ENCODE results near the gene RAD51D. TPM values are rescaled to one million over a fixed set of nuclear protein-coding genes. Genes with fewer than 3 reads are reported as not detected.
A peak's percentile ranks its signal among the peaks of the same experiment; 100 is the strongest.
"Not testable (repeated sequence)": the region's sequence is repeated elsewhere in the genome, so short reads cannot be mapped to it uniquely, and the experiment has no call there.

Gene RAD51D
- total RNA-seq, 6 experiments from 2014 or later = 3.9 to 5.5 (median 4.3) TPM

DNA sequence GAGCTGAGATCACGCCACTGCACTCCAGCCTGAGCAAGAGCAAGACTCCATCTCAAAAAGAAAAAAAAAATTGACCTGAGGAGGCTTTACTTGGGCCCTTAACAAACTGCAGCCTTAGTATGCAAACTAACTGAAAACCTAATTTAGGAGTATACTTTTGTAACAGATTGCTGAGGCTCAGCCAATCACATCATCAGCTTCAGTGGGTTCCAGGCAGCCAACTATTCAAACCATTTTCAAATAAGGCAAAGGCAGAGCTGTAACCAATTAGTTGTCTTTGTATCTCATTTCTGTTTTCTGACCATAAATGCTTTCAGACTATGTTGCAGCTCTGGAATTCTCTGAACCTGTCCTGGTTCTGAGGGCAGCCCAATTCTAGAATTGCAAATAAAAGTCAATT lies 23.9 kb downstream of the RAD51D start:
- intact Hi-C loops (cut with DNase I) = loop anchor here in 1 of 2 donors (10.0 kb wide), 1 partner anchor 101 kb away; no protein-coding TSS in a partner anchor
- TF ChIP-seq, protein P1, sequence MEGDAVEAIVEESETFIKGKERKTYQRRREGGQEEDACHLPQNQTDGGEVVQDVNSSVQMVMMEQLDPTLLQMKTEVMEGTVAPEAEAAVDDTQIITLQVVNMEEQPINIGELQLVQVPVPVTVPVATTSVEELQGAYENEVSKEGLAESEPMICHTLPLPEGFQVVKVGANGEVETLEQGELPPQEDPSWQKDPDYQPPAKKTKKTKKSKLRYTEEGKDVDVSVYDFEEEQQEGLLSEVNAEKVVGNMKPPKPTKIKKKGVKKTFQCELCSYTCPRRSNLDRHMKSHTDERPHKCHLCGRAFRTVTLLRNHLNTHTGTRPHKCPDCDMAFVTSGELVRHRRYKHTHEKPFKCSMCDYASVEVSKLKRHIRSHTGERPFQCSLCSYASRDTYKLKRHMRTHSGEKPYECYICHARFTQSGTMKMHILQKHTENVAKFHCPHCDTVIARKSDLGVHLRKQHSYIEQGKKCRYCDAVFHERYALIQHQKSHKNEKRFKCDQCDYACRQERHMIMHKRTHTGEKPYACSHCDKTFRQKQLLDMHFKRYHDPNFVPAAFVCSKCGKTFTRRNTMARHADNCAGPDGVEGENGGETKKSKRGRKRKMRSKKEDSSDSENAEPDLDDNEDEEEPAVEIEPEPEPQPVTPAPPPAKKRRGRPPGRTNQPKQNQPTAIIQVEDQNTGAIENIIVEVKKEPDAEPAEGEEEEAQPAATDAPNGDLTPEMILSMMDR (IDR thresholded peaks at IDR 0.05) = no peak
- TF ChIP-seq POLR2A (IDR thresholded peaks at IDR 0.05) = no peak

GRCh38 chr17:35094902-35095301 lies 24.8 kb downstream of the RAD51D start:
- TF ChIP-seq, protein P1 (IDR thresholded peaks at IDR 0.05) = no peak
- TF ChIP-seq POLR2A (IDR thresholded peaks at IDR 0.05) = no peak
- peak in 1 of 4 donors; percentile 65 for ATAC-seq
- no peak overlapping the region for H3K27ac ChIP-seq
- no peaks in the 10 kb centered on the region for H3K27me3 ChIP-seq
- no peak for DNase-seq
- no peaks in the 10 kb centered on the region for H3K36me3 ChIP-seq
- no peak overlapping the region for H3K4me3 ChIP-seq
- H3K4me1 ChIP-seq = no peaks in the 10 kb centered on the region
- no CpG with 5 or more reads among the region's 2 CpGs for WGBS (ENCODE audit: insufficient coverage, low coverage, low lambda C conversion rate, missing lambda C conversion rate)
- intact Hi-C loops (cut with DNase I) = loop anchor here in 1 of 2 donors (10.0 kb wide), 1 partner anchor 100 kb away; no protein-coding TSS in a partner anchor
- H3K9me3 ChIP-seq = no peaks in the 10 kb centered on the region

More for the DNA sequence above, 23.9 kb downstream of the RAD51D start:
- Histone ChIP-seq H3K27ac (no peak overlapping the region), H3K27me3 (no peaks in the 10 kb centered on the region), H3K36me3 (peaks cover 0 to 3% (median 0%) of the 10 kb centered on the region in 4 donors), H3K4me3 (no peak overlapping the region), H3K9me3 (no peaks in the 10 kb centered on the region), H3K4me1 (no peaks in the 10 kb centered on the region)
- WGBS (ENCODE audit: insufficient coverage, low coverage, low lambda C conversion rate, missing lambda C conversion rate) = 100% methylated on average over 1 of the region's 1 CpG
- ATAC-seq (no peak), DNase-seq (no peak)

DNA sequence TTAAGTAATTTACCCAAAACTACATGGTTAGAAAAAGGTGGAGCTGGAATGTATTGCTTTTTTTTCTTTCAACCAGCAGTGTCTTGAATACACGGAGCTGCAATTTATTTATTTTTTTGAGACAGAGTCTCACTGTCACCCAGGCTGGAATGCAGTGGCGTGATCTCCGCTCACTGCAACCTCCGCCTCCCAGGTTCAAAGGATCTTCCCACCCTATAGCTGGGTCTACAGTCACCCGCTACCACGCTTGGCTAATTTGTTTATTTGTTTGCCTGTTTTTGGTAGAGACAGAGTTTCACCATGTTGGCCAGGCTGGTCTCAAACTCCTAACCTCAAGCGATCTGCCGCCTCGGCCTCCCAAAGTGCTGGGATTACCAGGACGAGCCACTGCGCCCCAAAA lies 29.0 kb downstream of the RAD51D start:
- not testable (repeated sequence) for H3K36me3 ChIP-seq, H3K27ac ChIP-seq, H3K4me3 ChIP-seq, DNase-seq, ATAC-seq, H3K27me3 ChIP-seq, H3K9me3 ChIP-seq
- WGBS (ENCODE audit: insufficient coverage, low coverage, low lambda C conversion rate, missing lambda C conversion rate) = 85% methylated on average over 11 of the region's 11 CpGs
- intact Hi-C loops (cut with DNase I) = loop anchor here in 1 of 2 donors (10.0 kb wide), 1 partner anchor 96 kb away; no protein-coding TSS in a partner anchor
- peaks cover 0 to 18% (median 5%) of the 10 kb centered on the region in 4 donors for H3K4me1 ChIP-seq

DNA sequence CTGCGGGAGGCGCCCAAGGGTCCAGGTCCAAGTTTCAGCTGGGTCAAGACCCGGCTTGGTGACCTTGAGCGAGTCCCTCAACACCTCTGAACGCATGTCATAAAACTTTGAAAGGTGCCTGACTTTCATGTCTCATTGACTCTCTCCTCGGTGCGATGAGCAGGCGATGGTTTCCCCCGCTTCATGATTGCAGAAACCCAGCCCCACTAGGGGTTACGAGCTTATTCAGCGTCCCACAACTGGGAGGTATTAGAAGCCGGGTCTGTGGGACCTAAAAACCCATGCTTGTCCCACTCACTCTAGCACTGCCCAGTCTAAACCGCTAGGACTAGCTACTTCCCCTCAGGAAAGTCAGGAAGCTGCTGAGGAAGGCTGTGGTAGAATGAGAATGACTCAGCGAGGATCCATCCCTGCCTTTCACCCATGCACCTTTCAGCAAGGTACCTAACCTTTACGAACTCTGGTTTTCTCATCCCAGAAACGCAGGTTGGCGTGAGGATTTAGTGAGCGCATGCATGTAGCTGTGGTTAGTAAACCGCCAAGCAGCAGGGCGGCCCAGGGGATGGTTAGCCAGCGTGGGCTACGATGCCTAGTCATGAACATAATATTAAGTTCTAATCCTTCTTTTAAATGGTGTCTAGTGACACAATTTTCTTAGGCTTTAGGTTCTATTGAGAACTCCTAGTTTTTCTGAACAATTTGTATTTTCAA lies 29.9 kb downstream of the RAD51D start:
- Histone ChIP-seq H3K27me3 (no peaks in the 10 kb centered on the region), H3K9me3 (no peaks in the 10 kb centered on the region), H3K27ac (peak overlapping the region; percentile 31 to 53 (median 33)), H3K36me3 (no peaks in the 10 kb centered on the region), H3K4me3 (peak overlapping the region; percentile 87 to 97 (median 89)), H3K4me1 (peaks cover 0 to 19% (median 5%) of the 10 kb centered on the region in 4 donors)
- intact Hi-C loops (cut with DNase I) = loop anchor here in 1 of 2 donors (10.0 kb wide), 1 partner anchor 95 kb away; no protein-coding TSS in a partner anchor
- DNase-seq (peak in 1 of 3 donors; percentile 49), ATAC-seq (peak; percentile 2 to 15 (median 12))
- WGBS (ENCODE audit: insufficient coverage, low coverage, low lambda C conversion rate, missing lambda C conversion rate) = 42% methylated on average over 7 of the region's 22 CpGs
- TF ChIP-seq, protein P1 (IDR thresholded peaks at IDR 0.05) = no peak
- TF ChIP-seq POLR2A (IDR thresholded peaks at IDR 0.05) = no peak
